Germinal center (tissue), 1 donor: ENCODE measurements around the gene KRTAP1-3.
"Not testable (repeated sequence)": the region's sequence is repeated elsewhere in the genome, so short reads cannot be mapped to it uniquely, and the experiment has no call there.

Source experiments
- DNase-seq: peaks from one replicate; pipeline ENCODE4 v3.0.0; 2012; ENCODE audit warnings: mixed read lengths, low spot score

The KRTAP1-3 gene

DNA sequence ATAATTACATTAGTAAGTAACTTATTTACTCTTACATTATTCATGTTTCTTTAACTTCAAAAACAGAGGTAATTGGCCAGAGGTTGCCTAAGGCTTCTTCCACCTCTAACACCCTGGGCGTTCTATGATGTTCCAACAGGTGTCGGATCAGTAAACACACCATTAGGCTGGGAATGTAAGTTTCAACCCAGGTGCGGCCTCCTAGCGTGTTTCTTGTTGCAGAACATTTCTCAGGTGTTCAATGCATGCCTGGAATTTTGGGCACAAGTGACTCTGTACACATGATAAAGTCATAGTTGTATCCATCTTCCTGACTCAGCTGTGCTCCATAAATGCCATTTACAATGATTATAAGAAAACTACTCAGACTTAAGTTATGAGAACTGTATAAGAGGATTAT lies 19.4 kb upstream of the KRTAP1-3 start:
- DNase-seq: no peak

DNA sequence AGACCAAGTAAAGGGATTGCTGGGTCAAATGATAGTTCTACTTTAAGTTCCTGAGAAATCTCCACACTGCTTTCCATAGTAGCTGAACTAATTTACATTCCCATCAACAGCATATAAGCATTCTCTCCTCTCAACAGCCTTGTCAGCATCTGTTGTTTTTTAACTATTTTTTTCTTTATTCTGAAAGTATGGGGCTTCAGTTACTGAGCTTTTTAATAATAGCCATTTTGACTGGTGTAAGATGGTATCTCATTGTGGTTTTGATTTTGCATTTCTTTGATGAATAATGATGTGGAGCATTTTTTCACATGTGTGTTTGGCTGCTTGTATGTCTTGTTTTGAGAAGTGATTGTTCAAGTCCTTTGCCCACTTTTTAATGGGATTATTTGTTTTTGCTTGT lies 17.9 kb upstream of the KRTAP1-3 start:
- no peak for DNase-seq

DNA sequence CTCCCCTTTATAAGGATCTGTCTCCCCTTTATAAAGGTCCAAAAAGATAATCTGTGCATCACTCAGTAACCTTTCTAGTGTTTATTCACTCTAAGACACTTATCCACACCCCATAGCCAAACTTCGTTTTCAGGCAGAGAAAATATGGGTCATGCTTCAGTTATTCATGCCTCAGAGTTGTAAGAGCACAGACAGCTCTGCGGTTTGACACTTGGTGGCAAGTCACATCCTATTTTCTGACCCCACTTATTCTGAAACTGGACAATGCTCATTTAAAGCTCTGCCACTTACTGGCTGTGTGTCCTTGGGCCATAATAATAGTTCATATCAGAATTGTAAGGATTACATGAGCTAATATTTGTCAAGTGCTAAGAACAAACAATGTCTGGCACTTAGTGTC lies 14.4 kb upstream of the KRTAP1-3 start:
- no peak for DNase-seq

DNA sequence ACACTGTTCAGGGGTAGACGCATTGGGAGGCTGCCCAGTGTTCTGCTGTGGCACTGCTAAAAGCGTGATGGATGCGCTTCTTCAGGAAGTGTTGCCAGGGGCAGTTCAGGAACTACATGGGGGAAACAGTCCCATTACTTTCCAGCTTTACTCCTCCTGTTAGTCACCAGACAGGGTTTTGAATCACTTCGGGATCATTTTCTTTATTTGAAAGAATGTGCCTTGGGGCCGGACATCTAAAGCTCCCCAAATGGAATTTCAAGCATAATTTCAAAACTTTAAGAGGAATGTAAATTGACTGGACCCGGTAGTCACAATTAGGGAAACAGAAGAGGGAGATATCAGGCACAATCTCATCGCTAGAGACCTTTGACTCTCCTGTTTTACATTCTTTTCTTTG lies 13.8 kb upstream of the KRTAP1-3 start:
- DNase-seq: no peak

DNA sequence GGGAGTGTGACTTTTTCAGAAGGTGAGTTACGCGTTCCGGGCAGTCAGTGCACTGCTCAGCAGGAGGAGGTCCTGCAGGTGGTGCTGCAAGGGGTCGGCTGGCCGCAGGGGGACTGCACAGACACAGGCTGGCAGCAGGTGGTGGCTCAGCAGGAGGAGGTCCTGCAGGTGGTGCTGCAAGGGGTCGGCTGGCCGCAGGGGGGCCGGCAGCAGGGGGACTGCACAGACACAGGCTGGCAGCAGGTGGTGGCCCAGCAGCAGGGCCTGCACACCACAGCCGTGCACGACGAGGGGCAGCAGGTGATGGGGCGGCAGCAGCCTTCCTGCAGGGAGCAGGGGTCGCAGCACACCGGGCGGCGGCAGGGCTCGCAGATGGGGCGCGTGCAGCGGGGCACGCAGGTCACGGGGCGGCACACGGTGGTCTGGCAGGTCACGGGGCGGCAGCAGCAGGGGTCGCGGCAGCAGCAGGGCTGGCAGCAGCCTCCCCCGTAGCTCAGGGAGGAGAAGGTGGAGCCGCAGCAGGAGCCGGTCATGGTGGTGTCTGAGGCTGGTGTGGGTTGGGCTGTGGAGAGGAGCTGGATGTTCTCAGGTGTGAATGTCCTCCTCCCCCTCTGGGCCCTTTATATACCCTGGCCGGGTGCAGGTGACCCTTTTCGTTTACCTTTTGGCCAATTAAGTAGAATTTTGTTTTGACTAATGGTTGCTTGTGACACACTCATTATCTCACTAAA lies 12.2 kb upstream of the KRTAP1-3 start, which contains the start of gene KRTAP2-1:
Gene KRTAP2-1 (minus strand): TSS at position 582 of the 731 bp plus-strand sequence. CDS start 49 bp downstream, at position 533.
- DNase-seq: not testable (repeated sequence)

DNA sequence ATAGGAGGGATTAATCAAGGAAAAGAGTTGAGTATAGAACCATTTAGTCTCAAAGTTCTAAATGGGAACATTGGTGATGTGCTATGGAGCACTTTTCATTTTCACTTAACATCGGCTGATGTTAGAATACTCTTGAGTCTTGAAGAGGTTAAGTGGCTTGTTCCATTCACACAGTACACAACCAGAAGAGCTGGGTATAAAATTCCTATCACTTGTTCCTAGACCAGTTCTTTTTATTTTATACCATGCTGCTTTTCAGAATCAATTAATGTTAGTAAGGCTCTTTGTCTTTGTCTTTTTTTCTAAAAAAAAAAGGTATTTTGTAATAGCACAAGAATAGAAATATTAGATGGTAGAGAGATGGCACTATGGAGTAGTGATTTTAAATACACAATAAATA lies 8.3 kb upstream of the KRTAP1-3 start:
- no peak for DNase-seq

DNA sequence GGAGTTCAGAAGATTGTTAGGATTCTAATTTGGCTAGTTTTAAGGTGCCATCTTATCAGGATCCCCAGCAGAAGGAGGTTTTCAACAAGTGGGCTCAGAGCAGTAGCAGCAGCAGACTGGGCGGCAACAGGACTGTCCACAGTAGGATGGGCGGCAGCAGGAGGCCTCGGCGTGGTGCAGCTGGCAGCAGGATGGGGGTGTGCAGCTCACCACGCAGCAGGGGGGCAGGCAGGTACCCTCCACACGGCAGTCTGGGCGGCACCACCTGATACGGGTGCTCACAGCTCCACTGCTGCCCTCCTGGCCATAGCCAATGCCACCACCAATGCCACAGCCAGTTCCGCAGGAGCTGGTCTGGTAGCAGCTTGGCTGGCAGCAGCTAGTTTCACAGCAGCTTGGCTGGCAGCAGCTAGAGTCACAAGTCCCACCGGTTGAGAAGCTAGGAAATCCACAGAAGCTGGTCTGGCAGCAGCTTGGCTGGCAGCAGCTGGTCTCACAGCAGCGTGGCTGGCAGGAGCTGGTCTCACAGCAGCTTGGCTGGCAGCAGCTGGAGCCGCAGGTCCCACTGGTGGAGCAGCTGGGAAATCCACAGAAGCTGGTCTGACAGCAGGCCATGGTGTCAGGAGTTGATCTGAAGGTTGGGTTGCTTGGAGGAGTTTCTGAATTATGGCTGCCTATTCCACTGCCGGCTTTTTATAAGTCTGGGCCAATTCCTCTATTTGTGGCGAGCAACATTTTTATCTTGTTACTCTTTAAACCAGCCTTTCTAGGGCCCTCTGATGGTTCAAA lies 6.3 kb upstream of the KRTAP1-3 start, which contains the start of gene KRTAP1-1:
Gene KRTAP1-1 (minus strand): TSS at position 668 of the 789 bp plus-strand sequence. CDS start 53 bp downstream, at position 615.
- not testable (repeated sequence) for DNase-seq

DNA sequence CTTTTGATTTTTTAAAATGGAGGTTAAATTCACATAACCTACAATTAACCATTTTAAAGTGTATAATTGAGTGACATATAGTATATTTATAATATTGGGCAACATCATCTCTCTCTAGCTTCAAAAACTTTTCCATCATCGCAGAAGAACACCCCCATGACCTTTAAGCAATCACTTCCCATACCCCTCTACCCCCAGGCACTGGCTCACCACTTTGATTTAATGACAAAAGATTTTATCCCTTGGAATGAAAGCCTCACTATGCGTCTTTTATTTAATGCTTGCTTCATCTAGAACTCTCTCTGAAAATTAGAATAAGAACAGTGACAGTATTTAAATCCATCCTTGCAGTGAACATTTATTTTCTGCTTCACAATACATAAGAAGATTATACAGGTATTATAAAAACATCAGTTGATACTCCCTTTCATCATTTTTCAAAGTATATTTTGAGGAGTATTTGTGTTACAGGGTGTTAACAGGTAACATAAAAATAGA lies 3.2 kb upstream of the KRTAP1-3 start:
- no peak for DNase-seq

DNA sequence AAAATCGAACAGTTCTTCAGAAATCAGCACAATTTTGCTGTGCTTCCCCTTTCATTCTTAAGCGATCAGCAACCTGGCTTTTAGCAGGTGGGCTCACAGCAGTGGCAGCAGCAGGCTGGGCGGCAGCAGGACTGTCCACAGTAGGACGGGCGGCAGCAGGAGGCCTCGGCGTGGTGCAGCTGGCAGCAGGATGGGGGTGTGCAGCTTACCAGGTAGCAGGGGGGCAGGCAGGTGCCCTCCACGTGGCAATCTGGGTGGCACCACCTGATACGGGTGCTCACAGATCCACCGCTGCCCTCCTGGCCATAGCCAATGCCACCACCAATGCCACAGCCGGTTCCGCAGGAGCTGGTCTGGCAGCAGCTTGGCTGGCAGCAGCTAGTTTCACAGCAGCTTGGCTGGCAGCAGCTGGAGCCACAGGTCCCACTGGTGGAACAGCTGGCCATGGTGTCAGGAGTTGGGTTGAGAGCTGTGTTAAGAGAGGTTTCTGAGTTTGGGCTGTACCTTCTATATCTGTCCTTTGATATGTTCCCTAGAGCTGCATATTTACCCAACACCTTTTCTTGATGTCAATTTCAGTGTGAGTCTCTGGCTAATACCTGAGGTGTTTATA lies 4.9 kb downstream of the KRTAP1-3 start, which contains the start of gene KRTAP1-4:
Gene KRTAP1-4 (minus strand): TSS at position 563 of the 613 bp plus-strand sequence. CDS start 117 bp downstream, at position 446.
- DNase-seq: no peak

DNA sequence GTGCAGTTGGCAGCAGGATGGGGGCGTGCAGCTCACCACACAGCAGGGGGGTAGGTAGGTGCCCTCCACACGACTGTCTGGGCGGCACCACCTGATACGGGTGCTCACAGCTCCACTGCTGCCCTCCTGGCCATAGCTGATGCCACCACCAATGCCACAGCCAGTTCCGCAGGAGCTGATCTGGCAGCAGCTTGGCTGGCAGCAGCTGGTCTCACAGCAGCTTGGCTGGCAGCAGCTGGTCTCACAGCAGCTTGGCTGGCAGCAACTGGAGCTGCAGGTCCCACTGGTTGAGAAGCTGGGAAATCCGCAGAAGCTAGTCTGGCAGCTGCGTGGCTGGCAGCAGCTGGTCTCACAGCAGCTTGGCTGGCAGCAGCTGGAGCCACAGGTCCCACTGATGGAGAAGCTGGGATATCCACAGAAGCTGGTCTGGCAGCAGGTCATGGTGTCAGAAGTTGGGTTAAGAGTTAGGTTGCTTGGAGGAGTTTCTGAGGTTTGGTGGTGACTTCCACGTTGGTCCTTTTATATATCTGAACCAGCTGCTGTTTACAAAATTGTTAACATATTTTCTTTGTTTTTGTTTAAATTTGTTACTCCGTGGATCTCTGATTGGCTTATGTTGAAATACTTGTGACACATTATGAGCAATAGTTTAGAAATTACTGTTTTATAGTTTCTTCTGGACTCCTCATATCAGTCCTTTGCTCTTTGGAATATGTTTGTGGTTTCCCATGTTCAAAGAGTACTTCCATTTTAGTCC lies 7.8 kb downstream of the KRTAP1-3 start, which contains the start of gene KRTAP1-5:
Gene KRTAP1-5 (minus strand): TSS at position 494 of the 757 bp plus-strand sequence. CDS start 53 bp downstream, at position 441.
- no peak for DNase-seq

DNA sequence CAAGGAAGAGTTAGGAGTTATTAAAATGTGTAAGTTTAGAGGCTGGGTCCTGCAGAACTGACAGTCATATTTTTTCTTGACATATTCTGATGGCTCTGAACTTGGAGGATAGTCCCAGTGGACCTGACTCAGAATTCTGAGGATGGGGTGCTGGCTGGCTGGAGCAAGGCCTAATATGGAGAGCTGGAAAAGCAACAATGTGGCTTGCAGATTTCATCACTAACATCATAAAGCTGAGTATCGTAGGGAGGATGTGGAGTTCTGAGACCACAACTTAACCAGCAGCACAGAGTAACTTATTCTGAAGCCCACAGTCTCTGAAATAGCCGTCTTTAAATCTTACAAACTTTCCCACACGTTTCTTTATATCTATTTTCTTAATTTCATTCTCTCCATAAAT lies 10.0 kb downstream of the KRTAP1-3 start:
- DNase-seq: no peak

DNA sequence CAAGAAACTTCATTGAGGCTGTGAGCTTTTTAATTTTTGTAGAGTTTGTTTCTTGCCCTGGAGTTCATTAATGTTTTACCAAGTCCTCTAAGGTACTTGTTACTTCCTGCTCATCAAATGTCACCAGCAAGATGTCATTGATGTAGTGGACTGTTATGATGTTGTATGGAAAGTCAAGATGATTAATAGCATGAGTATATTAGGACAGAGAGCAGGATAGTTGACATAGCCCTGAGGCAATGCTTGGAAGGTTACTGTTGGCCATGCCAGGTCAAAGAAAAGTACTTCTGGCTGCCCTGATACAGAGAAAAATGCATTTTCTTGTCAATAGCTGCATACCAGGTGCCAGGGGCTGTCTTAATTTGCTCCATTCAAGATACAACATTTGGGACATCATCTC lies 14.3 kb downstream of the KRTAP1-3 start:
- no peak for DNase-seq

DNA sequence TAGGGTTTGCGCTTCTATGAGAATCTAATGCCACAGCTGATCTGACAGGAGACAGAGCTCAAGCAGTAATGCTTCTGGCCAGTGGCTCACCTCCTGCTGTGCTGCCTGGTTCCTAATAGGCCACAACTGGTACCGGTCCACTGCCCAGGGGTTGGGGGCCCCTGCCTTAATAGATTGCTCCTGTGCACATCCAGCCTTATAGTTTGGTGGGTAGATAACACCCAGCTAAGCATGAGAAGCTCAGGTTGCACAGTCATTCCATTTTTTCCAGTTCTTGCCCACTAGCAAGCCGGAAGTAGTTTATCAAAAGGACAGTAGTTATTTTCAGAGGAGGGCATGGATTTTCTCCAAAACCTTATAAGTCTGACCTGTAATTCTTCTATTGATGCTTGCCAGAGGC lies 15.3 kb downstream of the KRTAP1-3 start:
- no peak for DNase-seq

DNA sequence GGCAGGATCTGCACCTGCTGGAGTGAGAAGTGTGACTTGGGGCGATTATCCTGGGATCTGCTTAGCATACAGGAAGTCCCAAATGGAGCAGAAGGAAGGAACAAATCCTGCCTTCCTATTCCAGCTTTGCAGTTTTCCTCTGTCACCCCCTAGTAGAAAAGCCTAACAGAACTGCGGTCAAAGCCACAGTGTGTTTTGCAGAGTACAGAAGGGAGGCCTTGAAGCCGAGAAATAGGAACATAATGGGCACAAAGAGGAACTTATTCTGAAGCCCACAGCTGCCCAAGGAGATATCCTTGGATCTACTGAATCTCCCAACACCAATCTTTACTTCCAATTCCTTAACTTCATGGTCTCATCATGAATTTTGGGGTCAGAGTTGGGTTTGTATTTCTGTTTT lies 16.1 kb downstream of the KRTAP1-3 start:
- DNase-seq: no peak

DNA sequence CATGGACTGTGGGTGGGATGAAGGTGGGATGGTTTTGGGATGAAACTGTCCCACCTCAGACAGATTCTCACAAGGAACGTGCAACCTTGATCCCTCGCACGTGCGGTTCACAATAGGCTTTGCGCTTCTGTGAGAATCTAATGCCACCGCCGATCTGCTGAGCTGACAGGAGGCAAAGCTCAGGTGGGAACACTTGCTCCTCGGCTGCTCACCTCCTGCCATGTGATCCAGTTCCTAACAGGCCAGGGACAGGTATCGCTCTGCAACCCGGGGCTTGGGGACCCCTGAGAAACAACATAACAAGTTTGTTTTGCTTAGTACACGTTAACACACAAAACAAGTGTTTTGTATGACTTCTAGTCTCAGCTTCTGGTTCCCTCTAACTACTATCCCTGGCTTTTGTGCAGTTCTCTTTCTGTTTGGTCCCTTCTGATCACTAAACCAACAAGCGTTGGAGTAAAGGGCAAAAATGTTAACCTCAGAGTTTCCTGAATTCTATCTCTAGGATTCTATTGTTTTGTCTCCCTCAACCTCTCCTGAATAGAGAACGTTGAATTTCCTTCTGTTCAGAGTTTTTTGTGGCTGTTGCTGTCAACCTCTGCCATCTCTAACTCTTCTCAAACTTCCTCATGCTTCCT lies 18.0 kb downstream of the KRTAP1-3 start:
- DNase-seq: no peak

DNA sequence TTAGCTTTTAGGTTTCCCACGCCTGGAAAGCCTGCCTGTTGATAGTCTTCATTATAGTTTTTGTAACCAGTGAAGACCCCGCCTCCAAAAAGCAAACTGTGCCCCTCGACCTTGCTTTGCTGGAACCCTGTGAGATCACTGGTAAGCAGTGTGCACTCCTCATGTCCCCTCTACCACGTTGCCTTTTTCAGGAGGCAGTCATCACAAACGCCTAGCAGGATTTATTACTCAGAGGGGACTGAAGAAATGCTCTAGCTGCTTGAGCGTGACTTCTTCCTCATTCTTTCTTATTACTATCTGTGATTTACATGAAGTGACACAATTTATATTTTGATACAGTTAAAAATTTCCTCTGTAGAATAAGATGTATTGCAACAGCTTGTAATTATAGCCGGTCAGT lies 19.2 kb downstream of the KRTAP1-3 start:
- DNase-seq: no peak

DNA sequence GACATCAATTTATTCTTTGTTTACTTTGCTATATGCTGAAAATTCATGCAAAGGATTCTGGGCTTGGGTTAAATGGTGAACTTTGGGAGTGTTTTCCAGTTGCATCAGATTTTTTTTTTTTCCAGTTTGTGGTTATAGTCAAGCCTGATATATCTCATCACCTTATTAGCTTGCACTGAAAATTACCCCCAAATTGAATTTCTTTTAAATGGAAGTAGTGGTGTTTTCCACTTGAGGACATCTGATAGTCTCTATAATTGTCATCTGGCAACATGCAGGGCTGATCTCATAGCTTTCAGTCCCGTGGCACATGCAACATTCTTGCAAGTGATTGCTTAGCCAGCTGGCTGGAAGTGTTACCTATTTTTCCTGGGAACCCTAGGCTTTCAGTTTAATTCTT lies 21.1 kb downstream of the KRTAP1-3 start:
- DNase-seq: no peak

DNA sequence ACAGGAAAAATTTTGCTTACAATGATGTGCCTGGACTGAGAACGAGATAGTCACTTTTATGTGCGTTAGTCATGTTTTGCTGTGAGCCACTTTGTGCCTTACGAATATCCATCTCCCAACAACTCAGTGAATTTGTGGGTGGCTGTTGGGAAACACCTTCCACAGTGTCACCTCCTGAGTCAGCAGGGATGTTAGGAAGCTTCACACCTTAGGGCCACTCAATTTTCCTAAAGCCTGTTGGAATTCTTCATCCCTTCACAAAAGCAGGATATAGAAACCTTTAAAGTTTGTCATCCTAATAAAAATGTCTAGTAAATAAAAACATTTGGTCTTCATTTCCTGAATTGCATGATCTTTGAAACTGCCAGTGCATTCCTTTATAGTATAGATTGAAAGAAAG lies 21.5 kb downstream of the KRTAP1-3 start:
- DNase-seq: no peak

DNA sequence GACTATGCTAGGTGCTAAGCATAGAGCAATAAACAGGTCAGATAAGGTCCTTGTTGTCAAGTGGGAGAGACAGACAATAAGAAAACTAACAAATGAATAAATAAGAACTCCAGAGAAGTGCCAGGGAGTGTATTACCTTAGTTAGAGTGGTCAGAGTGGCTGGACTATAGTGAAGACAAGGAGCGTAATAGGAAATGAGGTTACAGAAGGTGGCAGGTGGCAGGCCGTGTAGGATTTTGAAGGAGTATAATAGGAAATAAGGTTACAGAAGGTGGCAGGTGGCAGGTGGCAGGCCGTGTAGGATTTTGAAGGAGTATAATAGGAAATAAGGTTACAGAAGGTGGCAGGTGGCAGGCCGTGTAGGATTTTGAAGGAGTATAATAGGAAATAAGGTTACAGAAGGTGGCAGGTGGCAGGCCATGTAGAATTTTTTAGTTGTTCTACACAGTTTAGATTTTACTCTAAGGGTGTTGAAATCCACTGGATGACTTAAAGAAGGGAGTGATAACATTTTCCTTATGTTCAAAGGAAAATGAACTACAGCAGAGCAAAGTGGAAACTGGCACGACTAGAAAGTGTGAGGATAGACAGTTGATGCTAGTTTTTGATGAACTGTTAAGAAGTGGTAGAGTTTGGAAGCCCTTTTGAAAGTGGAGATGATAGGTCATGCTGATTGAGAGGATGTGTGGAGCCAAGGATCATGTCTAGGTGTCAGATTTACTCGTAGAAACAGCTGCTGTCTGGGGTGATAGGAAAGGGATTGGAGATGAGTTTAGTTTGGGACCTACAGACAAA lies 22.2 kb downstream of the KRTAP1-3 start:
- DNase-seq: no peak

DNA sequence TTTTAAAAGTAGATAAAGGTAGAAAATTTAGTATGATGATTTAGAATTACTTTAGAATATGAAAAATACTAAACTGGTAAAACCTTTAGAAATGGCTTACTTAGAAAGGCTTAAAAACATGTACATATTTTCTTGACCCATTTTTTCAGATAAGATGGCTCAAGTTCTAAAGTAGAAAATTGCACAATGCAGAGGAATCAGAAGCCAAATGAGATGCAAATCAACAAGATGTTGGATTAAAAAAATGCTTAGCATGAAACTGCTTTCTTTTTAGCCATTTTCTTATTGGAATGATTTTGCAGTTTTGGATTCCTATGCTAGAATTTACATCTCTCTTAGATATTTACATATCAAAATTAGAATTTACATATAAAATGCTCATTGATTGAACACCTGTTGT lies 24.2 kb downstream of the KRTAP1-3 start:
- DNase-seq: no peak
